ES-I3 (cell line): Measurements from ENCODE around the gene CDH4.
"Not testable (repeated sequence)": the region's sequence is repeated elsewhere in the genome, so short reads cannot be mapped to it uniquely, and the experiment has no call there.

Source experiments
- H3K36me3 ChIP-seq: 2 replicates; pipeline ENCODE4 v1.6.1; 2013; ENCODE audit warnings: mild to moderate bottlenecking, low read length, control low read depth, moderate library complexity; ENCODE audit not compliant: insufficient read depth
- H3K4me1 ChIP-seq: 2 replicates; pipeline ENCODE4 v1.6.1; 2013; ENCODE audit warnings: mild to moderate bottlenecking, control low read depth, low read length; ENCODE audit not compliant: insufficient read depth
- H3K9ac ChIP-seq: 2 replicates; pipeline ENCODE4 v1.6.1; 2013; ENCODE audit warnings: low read depth, mild to moderate bottlenecking, low read length, moderate library complexity
- H3K9me3 ChIP-seq: 2 replicates; pipeline ENCODE4 v1.6.1; 2013; ENCODE audit warnings: mild to moderate bottlenecking, low read length, moderate library complexity; ENCODE audit not compliant: control insufficient read depth, insufficient read depth

Gene CDH4

GRCh38 chr20:61938839-61939690, 687.0 kb downstream of the CDH4 start:
- Histone ChIP-seq H3K9me3 (no peaks in the 10 kb centered on the region), H3K36me3 (no peaks in the 10 kb centered on the region)

GRCh38 chr20:61939691-61940360, 687.8 kb downstream of the CDH4 start:
- H3K36me3 ChIP-seq, result no peaks in the 10 kb centered on the region
- no peaks in the 10 kb centered on the region for H3K4me1 ChIP-seq
- H3K9me3 ChIP-seq, result no peaks in the 10 kb centered on the region
- no peak overlapping the region for H3K9ac ChIP-seq

More at GRCh38 chr20:61938839-61939690, 687.0 kb downstream of the CDH4 start:
- no peak overlapping the region for H3K9ac ChIP-seq
- H3K4me1 ChIP-seq, result no peaks in the 10 kb centered on the region

- Histone ChIP-seq H3K4me1 (no peaks in the 10 kb centered on the region), H3K9ac (no peak overlapping the region), H3K9me3 (no peaks in the 10 kb centered on the region), H3K36me3 (no peaks in the 10 kb centered on the region)
These were observed 688.4 kb downstream of the CDH4 start for GRCh38 chr20:61940491-61940890.

- Histone ChIP-seq H3K4me1 (no peaks in the 10 kb centered on the region), H3K36me3 (no peaks in the 10 kb centered on the region), H3K9me3 (no peaks in the 10 kb centered on the region), H3K9ac (no peak overlapping the region)
These were observed 689.1 kb downstream of the CDH4 start for GRCh38 chr20:61940976-61941720.

GRCh38 chr20:61941721-61942405, 689.8 kb downstream of the CDH4 start:
- Histone ChIP-seq H3K9me3 (no peaks in the 10 kb centered on the region), H3K4me1 (no peaks in the 10 kb centered on the region), H3K9ac (no peak overlapping the region), H3K36me3 (no peaks in the 10 kb centered on the region)

- H3K36me3 ChIP-seq, result no peaks in the 10 kb centered on the region
- H3K9ac ChIP-seq, result no peak overlapping the region
- H3K9me3 ChIP-seq, result no peaks in the 10 kb centered on the region
- H3K4me1 ChIP-seq, result no peaks in the 10 kb centered on the region
These were observed 690.5 kb downstream of the CDH4 start for GRCh38 chr20:61942526-61942925.

- H3K9ac ChIP-seq, H3K36me3 ChIP-seq, H3K4me1 ChIP-seq, H3K9me3 ChIP-seq: not testable (repeated sequence)
These were observed 692.9 kb downstream of the CDH4 start for GRCh38 chr20:61944967-61945366.

- not testable (repeated sequence) for H3K9me3 ChIP-seq, H3K9ac ChIP-seq, H3K36me3 ChIP-seq, H3K4me1 ChIP-seq
These were observed 693.4 kb downstream of the CDH4 start for GRCh38 chr20:61945495-61945894.

GRCh38 chr20:61948056-61948455, 696.0 kb downstream of the CDH4 start:
- H3K9ac ChIP-seq, H3K36me3 ChIP-seq, H3K9me3 ChIP-seq, H3K4me1 ChIP-seq: not testable (repeated sequence)

- H3K9ac ChIP-seq, result no peak overlapping the region
- H3K4me1 ChIP-seq, result peaks cover 4% of the 10 kb centered on the region; the same call in 1 of the 2 replicates
- H3K36me3 ChIP-seq, result no peaks in the 10 kb centered on the region
- no peaks in the 10 kb centered on the region for H3K9me3 ChIP-seq
These were observed 696.7 kb downstream of the CDH4 start for GRCh38 chr20:61948586-61949362.

- Histone ChIP-seq H3K4me1 (peaks cover 4% of the 10 kb centered on the region; the same call in 1 of the 2 replicates), H3K9me3 (no peaks in the 10 kb centered on the region), H3K9ac (no peak overlapping the region), H3K36me3 (no peaks in the 10 kb centered on the region)
These were observed 697.3 kb downstream of the CDH4 start for GRCh38 chr20:61949363-61949713.

GRCh38 chr20:61949714-61950640, 697.9 kb downstream of the CDH4 start:
- H3K9ac ChIP-seq, result no peak overlapping the region
- no peaks in the 10 kb centered on the region for H3K36me3 ChIP-seq
- H3K4me1 ChIP-seq, result peaks cover 4% of the 10 kb centered on the region; the same call in 1 of the 2 replicates
- H3K9me3 ChIP-seq, result no peaks in the 10 kb centered on the region

- Histone ChIP-seq H3K4me1 (peaks cover 4% of the 10 kb centered on the region; the same call in 1 of the 2 replicates), H3K9ac (no peak overlapping the region), H3K36me3 (no peaks in the 10 kb centered on the region), H3K9me3 (no peaks in the 10 kb centered on the region)
These were observed 698.6 kb downstream of the CDH4 start for GRCh38 chr20:61950641-61951071.
